GM18511 (cell line): ENCODE results near the gene S100A11.

ENCODE experiments used
- ATAC-seq: cut with Tn5 transposase; IDR thresholded peaks from one replicate; pipeline ENCODE4 v1.9.1; 2021; ENCODE audit warnings: mild to moderate bottlenecking, moderate library complexity; ENCODE audit not compliant: unreplicated experiment

Gene S100A11

DNA sequence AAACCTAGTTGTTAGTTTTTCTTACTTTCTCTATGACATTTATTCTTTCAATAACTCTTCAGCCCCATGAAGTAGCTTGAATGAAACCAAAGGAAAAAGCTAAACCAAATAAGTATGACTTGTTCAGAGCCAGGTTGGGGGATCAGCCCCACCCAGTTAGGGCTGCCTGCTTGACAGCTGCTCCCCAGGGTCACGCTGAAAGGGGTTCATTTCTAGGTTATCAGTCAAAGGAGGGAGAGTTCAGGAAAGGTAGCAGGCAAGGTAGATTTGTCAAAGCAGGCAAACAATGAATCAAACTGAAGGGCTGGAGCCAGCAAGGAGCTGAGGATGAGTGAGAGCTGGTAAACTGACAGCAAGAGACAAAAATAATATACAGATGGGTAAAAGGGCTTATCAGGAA, 3.1 kb upstream of the S100A11 start:
- no peak for ATAC-seq

DNA sequence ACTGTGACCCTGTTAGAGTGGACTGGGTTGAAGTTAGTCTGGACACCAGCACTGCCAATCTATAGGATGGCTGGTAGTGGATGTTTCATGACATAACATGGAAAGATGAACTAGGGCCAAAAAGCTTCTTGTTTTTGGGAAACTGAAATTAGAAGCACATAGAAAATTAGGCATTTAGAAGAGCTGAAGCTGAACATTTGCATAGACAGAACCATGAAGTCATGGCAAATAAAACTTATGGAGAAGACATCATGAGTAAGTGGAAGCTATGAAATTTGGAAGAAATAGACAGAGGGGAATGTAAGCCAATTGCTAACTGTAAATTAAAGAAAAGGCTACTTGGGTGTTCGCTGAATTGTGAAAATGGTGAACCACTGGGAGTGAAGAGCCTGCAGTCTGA, 2.7 kb upstream of the S100A11 start:
- ATAC-seq, result no peak

DNA sequence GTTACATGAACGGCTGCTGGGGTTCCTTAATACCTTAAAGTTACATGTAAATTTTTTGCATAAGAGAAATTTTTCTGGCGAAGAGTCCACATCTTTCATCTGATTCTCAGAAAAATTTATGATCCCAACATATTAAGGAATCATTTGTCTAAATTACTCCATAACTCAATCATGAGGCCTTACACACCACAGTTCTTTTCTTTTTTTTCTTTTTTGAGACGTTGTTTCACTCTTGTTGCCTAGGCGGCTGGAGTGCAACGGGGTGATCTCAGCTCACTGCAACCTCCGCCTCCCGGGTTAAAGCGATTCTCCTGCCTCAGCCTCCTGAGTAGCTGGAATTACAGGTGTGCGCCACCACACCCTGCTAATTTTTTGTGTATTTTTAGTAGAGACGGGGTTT, 2.1 kb upstream of the S100A11 start:
- no peak for ATAC-seq

DNA sequence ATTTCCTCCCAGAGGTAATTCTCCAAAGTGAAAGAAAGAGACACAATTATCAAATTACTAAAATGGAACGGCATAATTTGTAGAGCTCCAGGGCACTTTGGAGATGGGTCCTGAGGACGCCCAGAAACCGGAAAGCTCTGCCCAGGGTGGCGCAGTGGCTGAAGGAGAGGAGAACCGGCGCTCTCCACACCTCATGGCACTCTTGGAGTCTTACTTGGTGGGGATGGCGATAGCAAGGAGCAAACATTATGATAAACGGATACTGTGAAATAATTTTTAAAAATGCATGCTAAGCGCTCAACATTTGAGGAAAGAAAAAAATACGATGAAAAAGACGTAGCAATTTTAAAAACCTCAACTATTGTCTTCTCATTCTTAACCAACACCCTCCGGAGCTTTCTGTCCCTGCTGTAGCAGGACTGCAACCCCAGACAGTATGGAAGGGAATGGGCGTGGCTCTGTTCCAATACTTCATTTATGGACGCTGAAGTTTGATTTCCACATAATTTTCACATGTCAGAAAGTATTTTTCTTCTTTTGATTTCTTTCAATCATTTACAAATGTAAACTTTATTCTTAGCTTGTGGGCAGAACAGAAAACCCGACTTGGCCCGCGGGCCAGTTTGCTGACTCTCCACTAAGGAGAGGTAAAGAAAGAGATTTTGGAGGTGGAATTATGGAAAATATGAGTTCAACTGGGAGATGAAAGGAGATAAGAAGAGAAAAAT, 1.1 kb downstream of the S100A11 start:
- no peak for ATAC-seq

DNA sequence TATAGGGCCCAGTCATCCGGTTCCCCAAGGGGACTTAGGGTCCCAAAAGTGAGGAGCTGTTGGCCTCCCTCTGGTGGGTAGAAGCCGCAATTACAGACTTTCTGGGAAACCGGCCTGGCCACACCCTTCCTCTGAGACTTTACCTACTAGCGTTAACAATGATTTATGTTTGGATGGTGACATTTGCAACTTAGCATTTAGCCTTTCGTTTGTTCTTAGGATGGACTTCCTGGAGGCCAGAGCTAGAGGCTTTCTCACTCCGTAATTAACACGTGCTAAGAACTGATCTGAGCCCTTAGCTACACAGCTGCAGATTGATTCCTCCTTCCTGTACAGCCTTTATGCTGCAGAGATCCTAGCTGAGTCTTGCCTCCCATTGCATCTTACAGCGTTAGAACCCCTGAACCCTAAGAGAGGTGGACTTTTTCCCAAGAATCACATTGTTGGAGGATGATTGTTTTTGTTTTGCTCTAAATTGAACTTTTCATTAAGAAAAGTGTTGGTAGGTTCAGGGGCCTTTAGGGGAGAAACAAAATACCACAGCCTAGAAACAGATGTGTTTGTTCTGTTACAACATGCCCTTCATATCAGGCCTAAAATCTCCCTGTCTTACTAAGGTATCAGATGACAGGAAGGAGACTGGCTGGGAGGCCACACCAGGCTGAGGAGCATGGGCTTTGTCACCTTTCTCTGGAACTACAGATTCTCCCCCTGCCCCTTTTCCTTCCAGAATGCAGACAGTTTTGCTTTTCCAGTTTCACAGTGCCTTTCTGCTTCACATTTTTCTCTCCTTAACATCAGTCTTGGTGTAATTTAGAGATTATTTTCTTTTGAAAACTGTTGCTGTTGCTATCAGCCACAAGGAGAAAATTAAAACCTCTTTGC, 1.9 kb downstream of the S100A11 start:
- peak; percentile 59 for ATAC-seq

DNA sequence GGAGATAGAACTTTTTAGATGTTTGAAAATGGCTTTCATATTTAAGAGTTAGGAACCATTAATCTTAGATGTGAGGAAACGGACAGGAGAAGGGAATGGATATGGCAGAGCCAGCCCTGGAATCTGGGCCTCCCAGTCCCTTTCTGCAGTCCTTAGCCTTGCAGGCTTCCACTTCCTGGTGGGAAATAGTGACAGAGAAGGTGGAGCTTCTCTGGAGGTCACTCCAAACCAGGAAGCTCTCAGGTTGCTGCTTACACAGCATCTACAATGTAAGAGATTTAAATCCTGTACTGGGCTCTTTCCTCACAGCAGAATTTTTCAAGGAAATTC, 2.5 kb downstream of the S100A11 start:
- peak; percentile 19 for ATAC-seq

DNA sequence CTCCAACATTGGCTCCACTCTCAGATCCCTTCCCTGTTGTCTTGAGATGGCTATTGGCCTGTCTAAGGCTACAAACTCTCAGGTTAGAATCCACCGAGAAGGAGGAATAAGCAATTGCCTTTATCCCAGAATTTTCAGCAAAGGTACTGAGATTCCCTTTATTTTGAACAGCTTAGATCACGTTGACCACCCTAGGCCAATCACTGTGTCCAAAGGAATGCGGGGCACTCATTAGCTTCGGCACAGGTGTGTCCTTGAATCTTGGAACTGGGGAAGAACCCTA, 6.9 kb downstream of the S100A11 start:
- no peak for ATAC-seq

DNA sequence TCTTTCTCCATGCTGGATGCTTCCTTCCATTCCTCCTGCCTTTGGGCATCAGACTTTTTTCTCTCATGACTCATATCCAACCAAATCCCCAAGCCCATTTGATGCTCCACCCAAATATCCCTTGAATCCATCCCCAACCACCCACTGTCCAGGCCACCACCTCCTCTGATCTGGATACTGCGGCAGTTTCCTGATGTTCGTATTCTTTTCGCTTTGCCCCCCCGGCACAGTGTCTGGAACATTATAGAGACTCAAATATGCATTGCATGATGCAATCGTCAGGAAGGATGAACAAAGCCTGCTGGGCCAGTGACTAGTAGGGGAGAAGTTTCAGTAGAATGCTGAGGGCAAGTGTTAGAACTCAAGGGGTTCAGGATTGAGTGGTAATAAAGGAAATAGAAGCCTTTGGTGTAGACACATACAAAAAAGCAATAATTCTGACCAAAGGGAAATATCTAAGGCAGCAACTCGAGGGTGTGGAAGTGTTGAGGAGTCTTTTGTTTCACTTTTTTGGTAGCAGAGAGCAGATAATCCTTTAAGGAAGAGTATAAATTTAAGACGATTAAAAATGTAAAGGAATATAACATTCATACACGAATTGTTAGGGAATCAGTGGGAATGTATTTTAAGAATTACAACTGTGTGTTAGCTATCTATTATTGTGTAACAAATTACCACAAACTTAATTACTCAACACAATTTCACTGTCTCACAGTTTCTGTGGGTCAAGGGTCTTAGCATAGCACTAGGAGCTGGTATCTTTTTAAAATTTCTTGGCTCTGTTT, 7.5 kb downstream of the S100A11 start:
- ATAC-seq, result no peak

DNA sequence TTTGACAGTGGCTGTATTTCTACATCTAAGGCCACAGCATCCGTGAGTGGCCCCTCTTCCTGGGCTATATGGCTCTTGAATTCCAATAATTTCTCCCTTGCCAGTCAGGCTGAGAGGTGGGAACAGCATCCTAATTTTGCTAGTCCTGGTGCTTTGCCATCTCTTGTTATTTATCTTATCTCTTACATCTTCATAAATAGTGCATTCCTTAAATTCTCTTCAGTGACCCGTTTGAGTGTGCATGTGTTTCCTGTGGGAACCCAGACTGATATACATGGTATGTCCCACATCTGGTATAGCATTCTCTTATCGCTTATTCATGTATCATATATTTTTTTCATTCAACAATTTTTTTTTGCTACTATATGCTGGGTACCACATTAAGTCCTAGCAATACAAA, 9.9 kb downstream of the S100A11 start:
- ATAC-seq, result no peak

DNA sequence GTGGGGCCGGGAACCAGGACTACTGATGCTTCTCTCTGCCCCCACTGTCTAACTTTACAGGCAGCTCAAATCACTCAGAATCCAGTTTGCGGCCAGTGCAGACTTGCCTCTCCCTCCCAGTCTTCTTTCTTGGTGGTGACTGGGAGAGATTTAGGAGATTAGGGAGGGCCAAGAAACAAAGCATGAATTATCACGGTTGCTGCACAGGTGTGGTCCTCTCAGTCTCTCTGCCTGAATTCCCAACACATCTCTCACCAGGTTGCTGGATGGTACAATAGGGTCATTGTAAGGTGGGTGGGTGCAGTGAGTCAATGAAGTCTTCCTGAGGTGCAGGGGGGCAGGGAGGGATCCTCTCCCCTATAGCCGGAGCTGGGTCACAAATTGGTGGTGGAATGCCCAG, 12.6 kb downstream of the S100A11 start:
- ATAC-seq, result no peak

DNA sequence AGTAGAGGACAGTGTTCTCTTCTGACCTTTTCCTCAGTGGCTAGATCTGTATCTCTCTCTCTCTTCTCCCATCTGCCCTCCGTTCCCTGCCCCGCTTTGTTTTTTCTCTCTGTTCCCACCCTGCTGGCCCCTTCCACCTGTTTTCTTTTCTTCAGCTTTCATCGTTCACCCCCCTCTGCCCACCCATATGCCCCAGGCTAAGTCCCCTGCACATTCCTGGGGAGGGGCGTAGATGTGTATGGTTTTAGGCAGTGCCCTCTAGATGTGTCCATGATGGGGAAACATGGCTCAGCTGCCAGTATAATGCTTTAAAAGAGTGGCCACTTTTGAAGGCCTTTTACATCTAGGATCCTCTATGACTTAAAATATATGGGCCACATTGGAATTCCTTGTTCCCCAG, 13.6 kb downstream of the S100A11 start:
- no peak for ATAC-seq

DNA sequence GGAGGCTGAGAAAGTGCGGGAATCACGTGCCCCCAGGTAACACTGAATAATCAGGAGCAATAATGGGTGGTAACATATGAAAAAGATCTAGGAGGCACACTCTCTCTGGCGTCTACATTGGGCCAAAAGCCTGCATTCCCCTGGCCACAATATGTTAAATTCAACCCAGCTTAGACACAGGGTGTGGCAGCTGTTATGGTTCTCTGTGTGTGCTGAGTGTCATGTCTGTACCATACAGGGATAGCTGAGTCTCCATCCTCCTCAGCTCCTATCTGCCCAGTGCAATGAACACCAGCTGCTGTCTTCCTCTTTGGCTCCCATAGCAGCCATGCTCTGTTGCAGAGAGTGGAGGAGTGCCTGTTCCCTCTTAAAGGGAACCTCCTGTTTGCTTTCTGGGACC, 14.3 kb downstream of the S100A11 start:
- no peak for ATAC-seq

DNA sequence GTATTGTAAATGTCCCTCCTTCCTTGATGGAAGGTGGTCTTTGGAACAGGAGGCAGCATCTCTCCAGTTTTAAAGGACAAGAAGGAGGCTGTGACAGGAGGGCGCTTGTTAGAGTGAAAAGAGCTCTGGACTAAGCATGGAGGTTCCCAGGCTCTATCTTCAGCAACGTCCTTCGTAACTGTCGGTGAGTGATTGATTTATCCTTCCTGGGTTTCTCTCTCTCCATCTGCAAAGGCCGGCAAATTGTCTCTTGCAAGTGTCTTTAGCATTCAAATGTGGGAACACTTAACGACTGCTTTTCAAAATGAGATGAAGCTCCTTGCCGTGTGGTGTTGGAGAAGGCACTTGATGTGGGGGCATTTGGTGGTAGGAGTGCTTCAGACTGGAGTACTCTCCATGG, 15.2 kb downstream of the S100A11 start:
- no peak for ATAC-seq

DNA sequence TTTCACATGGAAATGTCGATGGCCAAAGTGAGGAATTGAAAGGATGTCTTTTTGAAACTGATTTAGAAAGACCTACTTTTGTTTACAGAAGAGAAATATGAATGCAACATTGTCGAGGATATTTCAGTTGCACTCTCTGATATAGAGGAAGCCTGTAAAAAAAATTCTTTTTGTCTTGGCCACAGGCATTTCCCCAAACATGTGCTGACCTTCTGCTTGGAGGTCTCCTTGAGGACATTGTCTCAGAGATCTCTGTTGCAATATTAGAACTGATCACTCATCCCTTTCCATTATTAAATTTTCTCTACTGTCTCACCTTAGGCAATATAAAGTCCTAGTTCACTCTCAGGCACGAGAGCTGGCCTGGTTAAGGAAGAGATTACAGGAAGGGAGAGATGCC, 16.0 kb downstream of the S100A11 start:
- ATAC-seq, result no peak

DNA sequence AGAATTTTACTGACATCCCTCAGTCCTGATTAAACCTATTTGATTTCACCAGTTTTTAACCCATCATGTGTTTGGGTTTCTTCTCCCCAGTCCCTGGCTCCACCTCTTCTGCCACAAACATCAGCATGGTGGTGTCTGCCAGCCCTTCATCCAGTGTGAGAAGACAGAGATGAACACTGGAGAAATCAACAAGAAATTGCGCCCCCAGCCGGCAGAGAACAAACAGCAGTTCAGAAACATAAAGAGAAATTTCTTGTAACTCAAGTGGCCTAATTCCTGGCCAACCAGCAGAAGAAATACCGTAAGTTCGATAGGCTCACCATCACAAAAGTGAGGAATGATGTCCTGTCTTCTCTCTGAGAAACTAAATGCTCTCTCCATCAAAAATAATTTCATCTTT, 18.3 kb downstream of the S100A11 start:
- no peak for ATAC-seq

DNA sequence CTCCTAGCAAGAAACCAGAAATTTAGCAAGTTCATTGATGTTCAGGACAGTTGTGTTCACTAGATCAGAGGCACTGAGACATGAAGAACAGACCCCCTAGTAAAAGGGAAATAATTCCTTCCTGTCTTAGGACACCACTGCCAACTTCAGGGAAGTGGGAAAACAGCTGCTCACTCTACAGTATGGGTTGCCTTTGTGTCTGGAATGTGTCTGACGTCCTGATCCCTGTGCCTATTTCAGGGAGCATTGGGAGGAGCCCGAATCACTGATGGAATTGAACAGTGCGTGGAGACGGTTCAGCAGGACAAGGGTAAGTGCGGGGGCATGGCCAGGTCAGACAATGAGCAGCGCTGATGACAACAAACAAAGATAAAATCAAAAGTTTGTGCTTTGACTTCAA, 21.0 kb downstream of the S100A11 start:
- no peak for ATAC-seq

DNA sequence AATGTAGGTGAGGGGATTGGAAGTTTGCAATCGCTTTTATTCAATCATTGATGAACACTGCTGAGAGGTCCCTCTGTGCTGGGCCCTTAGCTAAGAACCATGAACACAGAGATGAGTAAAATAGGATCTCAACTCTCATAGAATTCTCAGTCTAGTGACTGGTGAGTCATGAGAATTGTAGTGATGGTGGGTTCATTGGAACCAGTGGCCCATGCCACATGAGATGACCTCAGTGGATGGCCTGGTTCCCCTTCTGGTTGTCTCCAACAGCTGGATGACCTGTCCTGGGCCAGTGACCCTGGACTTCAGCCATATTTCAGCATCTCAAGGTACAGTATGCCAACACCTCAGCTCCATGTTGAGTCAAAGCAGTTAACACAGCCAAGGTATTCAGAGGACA, 21.9 kb downstream of the S100A11 start:
- ATAC-seq, result no peak

DNA sequence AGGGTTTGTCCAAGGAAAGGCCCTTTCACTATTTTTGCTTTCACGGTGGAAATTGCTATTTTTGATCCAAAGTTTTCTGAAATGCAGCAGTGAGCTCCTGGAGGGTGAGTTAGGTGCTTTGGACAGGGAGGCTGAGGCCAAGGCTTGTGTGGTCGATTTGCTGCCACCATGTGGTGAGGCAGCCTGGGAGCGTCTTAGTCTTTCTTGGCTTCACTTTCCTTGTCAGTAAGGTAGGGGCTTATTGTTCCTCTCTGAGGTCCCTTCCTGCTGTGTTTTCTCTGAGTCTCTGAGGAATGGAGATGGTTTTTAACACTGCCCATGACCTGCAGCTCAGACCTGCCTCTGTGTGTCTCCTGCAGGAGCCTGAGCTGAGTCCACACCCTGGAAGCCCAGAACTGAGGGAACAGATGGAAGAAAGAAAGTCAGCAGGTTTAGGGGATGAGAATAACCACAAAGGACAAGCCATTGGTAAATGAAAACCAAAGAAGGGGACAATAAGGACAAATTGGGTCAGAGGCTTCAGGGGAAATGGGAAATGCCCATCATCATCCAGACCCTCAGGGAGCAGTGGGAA, 23.1 kb downstream of the S100A11 start:
- ATAC-seq, result no peak

DNA sequence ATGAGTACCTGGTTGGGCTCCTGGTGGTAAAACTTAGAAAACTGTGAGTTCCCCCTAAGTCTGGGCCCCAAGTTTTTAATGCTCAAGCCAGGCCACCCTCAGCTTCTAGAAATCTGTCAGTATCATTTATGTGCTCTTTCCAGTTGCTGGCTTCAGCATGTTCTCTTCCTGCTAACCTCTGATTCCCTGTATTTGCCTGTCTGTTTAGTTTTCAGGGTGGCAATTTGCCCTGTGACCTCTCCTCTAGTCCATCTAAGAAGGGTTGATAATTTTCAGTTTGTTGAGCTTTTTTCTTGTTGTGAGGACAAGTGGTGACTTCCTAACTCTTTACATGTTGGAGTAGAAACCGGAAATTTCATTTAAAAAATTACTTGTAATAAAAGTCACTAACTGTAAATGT, 27.1 kb downstream of the S100A11 start:
- no peak for ATAC-seq

DNA sequence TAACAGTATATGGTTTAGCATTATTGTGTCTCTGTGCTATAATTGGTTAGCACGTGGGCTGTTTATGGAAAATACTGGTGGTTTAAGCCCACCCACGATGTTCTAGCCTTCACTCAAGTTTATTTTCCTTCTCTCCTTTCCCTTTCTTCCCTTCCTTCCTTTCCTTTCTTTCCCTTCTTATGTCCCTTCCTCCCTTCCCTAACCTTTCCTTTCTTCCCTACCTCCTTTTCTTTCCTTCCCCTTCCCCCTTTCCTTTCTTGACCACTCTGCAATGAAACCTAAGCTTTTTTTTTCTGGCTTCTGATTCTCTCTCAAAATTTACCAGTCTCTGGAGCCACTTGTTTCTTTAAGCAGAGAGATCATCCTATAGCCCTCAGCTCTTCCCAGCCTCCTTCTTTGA, 29.8 kb downstream of the S100A11 start:
- no peak for ATAC-seq

DNA sequence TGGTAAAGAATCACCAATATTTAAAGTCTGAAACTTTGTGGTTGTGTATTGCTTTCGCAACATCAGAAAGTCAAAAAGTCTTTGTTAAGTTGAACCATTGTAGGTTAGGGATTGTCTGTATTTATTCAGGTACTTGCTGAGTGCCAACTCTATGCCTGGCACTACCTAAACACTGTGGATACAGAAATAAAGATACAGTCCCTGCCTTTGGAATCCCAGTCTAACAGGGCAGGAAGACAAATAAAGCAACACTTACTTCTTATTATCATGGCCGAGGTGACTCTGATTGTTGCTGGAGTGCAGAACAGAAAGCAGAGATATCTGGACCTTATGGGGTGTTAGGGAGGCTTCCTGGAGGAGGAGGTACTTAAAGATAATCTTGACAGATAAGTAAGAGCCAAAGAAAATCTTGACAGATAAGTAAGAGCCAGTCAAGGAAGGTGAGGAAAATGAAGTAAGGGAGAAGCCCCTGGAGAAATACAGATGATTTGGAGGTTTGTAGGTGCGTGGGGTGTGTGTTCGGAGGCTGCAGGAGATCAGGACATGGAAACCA, 31.4 kb downstream of the S100A11 start:
- no peak for ATAC-seq
